BLaER1 (cell line): ENCODE measurements around the gene ZFAND4.
"Not testable (repeated sequence)": the region's sequence is repeated elsewhere in the genome, so short reads cannot be mapped to it uniquely, and the experiment has no call there.

ENCODE experiments used
- H3K27ac ChIP-seq: shearing (Covaris generic); formaldehyde crosslinking; 2 replicates; pipeline ENCODE4 v1.8.1; 2022
- H3K27me3 ChIP-seq: shearing (Covaris generic); formaldehyde crosslinking; 2 replicates; pipeline ENCODE4 v1.8.1; 2022
- H3K36me3 ChIP-seq: shearing (Covaris generic); formaldehyde crosslinking; 2 replicates; pipeline ENCODE4 v1.8.1; 2022
- H3K4me1 ChIP-seq: shearing (Covaris generic); formaldehyde crosslinking; 2 replicates; pipeline ENCODE4 v1.8.1; 2022
- H3K4me2 ChIP-seq: shearing (Covaris generic); formaldehyde crosslinking; 2 replicates; pipeline ENCODE4 v1.8.1; 2022
- H3K4me3 ChIP-seq: shearing (Covaris generic); formaldehyde crosslinking; 2 replicates; pipeline ENCODE4 v1.8.1; 2022
- H3K9ac ChIP-seq: shearing (Covaris generic); formaldehyde crosslinking; 2 replicates; pipeline ENCODE4 v1.8.1; 2022
- H3K9me3 ChIP-seq: shearing (Covaris generic); formaldehyde crosslinking; 2 replicates; pipeline ENCODE4 v1.8.1; 2022
- H4K20me1 ChIP-seq: shearing (Covaris generic); formaldehyde crosslinking; 2 replicates; pipeline ENCODE4 v1.8.1; 2022
- Cebpa-rat ChIP-seq: shearing (Covaris generic); IDR thresholded peaks from 2 replicates; pipeline ENCODE4 v1.8.1; 2022

ZFAND4 gene

DNA sequence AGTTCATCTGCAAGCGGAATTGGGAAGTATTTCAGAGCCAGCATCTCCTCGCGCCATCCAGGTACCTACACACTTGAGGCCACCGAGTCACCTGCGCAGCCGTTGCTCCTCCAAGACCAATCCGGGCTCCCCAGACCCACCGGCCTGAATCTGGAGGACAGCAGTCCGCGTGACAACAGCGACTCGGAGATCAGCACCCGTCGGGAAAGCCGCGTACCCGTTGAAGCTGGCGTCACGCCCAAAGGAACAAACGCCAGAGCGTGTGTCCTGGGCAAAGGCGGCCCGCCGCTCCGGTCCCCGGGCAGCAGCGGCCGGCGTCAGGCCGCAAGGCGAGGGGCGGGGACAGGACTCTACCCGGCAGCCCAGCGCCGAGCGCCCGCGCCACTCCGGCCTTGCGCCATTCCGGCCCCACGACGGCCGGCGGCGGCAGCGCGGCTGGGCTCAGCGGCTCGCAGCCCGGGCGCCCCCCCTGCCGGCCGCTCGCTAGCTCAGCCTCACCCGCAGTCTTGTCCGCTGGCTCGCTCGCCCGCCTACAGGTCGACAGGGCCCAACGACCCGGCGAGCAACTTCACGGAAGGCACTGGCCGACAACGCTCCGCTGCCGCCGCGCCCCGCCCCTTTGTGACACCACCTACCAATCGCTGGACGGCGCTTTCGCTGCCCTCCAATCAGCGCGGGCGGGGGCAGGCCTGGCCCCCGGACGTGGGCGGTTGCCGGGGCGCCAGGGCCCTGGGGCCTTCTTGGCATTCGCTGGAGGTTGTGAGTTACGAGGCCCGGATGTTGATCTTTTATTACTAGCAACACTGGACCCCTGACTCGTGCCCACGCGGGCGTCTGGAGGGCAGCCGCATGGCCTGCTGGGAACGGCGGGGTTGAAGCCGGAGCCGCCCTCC is at the start of gene ZFAND4:
Gene ZFAND4 (minus strand): TSS at position 592 of the 893 bp plus-strand sequence. CDS start 9,047 bp downstream, outside the sequence.
- Histone ChIP-seq H3K4me3 (peak within 1 kb of the TSS; percentile 79), H3K4me1 (peaks cover 4% of the 10 kb centered on the region; the same call in 1 of the 2 replicates), H3K9me3 (peaks cover 6% of the 10 kb centered on the region; the same call in 1 of the 2 replicates), H3K36me3 (no peaks in the 10 kb centered on the region), H3K27me3 (no peaks in the 10 kb centered on the region), H3K9ac (peak within 1 kb of the TSS; percentile 83), H3K4me2 (peak within 1 kb of the TSS; percentile 82), H3K27ac (peak within 1 kb of the TSS; percentile 78), H4K20me1 (no peaks in the 10 kb centered on the region)
- TF ChIP-seq Cebpa-rat = no peak

DNA sequence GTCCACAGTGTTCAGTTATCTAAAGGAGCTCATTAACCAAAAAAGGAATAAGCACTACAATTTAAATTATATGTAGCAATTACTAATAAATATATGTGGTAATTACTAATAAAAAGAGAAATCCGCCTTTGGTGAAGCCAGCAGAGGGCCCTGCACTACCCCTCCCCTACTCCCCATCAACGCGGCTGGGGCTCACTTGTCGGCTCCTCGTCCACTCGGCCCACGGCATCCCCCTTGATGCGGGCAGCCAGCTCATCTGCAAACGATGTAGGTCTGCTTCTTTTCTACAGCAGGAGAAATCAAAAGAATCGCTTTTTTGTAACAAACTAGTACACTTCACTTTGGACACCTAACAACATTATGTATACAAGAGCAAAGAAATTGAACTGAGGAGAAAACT is 48.9 kb upstream of the ZFAND4 start:
- not testable (repeated sequence) for H3K4me2 ChIP-seq, H3K27me3 ChIP-seq, H3K27ac ChIP-seq, H3K4me1 ChIP-seq, H3K9ac ChIP-seq, H3K36me3 ChIP-seq, H3K9me3 ChIP-seq, H4K20me1 ChIP-seq, H3K4me3 ChIP-seq

DNA sequence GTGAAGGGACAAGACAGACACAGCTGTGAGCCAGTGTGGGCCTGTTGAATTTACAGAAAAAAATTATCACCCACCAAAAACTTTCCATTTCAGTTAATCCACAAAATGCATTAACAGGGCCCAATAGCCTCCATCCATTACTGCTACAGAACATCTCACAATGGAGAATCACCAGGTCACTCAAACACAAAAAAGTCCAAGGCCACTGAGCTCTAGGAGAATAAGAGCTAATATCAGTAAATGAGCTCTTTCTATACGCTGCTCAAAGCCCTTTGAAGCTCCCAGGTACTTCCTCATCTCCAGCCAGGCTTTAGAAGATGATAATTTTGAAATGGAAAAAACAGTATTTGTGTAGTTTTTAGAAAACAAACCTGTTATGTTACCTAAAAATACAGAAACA is 45.1 kb upstream of the ZFAND4 start:
- H4K20me1 ChIP-seq, H3K9me3 ChIP-seq, H3K36me3 ChIP-seq, H3K9ac ChIP-seq, H3K27me3 ChIP-seq, H3K4me3 ChIP-seq, H3K27ac ChIP-seq, H3K4me1 ChIP-seq, H3K4me2 ChIP-seq: not testable (repeated sequence)

DNA sequence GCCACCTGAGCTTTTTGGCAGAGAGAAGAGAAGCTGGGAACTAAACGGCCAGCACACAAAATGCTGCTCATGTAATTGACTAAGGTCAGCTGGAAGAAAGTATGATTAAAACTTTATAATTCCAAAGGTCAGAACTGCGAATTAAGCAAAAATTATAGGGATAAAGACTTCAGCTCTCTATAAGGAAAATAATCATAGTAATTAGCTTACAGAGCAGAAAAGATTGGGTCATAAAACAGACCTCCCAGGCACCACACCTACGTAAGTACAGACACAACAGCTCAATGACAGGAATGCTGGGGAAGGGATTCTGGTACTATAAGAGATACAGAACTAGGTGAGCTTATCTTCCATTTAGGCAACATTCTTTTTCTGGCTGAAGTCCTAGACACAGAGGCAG is 44.5 kb upstream of the ZFAND4 start:
- H3K9ac ChIP-seq, H3K4me3 ChIP-seq, H3K4me1 ChIP-seq, H3K27me3 ChIP-seq, H4K20me1 ChIP-seq, H3K4me2 ChIP-seq, H3K36me3 ChIP-seq, H3K9me3 ChIP-seq, H3K27ac ChIP-seq: not testable (repeated sequence)

DNA sequence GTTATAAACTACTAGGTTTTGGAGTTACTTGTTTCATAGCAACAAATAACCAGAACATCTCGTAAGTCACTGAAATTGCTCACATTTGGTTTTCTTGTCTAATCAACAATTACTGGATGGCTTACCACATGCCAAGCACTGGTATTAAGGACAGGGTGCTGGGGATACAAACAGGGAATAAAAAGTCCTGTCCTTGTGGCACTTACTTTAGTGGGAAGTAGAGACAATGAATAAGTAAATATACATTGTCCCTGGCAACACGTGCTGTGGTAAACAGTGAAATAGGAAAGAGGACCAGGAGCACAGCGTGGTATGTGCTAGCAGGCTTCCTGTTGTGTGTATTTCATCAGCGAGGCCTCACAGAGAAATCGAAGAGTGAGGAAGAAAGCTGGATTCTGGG is 38.7 kb upstream of the ZFAND4 start:
- H3K27me3 ChIP-seq, H3K4me3 ChIP-seq, H3K9ac ChIP-seq, H3K36me3 ChIP-seq, H3K9me3 ChIP-seq, H4K20me1 ChIP-seq, H3K4me1 ChIP-seq, H3K4me2 ChIP-seq, H3K27ac ChIP-seq: not testable (repeated sequence)

DNA sequence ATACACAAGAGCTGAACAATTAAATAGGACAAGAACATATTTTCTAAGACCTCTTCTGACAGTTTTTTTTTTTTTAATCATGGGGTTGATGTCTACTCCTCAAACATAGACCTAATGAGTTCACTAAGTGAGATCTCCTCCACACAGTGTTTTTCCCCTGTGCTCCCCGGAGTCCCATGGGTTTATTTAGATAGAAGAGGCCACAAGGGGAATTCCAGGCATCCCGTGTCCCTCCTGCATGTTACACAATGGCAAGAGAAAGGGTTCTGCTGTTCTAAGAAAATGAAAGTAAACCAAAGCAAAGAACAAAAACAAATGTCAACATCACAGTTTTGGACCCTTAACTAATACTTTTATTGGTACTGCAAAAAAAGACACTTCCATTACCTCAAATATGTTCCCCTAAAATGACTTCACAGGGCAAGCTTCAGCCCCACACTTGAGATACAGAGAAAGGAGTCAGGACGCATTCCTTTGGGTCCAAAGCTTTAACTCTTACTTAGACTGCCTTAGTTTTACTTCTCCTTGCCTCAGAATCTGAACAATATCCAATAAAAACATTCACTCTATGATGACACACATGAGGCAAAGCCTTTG is 37.7 kb upstream of the ZFAND4 start:
- H3K27ac ChIP-seq, H3K4me1 ChIP-seq, H3K27me3 ChIP-seq, H3K4me3 ChIP-seq, H3K4me2 ChIP-seq, H3K9me3 ChIP-seq, H3K9ac ChIP-seq, H3K36me3 ChIP-seq, H4K20me1 ChIP-seq: not testable (repeated sequence)

DNA sequence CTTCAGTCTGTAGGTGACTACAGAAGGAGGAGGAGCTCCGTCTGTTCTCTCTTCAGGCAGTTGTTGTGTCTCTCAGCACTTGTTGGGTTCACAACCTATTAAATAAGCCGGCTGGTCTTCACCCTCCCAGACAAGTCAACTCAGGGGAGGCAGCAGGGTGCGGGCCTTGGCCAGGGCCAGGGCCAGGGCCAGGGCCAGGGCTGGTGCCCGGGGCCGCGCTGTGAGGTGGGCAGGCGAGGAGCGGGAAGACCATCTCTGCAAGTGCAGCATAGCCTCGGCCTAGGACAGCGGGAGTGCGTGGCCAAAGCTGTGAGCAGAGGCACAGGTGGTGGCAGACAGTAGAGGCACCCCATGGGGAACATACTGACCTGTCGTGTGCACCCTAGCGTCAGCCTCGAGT is 5.9 kb upstream of the ZFAND4 start:
- H3K9me3 ChIP-seq, H3K27me3 ChIP-seq, H3K27ac ChIP-seq, H3K9ac ChIP-seq, H3K4me3 ChIP-seq, H4K20me1 ChIP-seq, H3K36me3 ChIP-seq, H3K4me1 ChIP-seq, H3K4me2 ChIP-seq: not testable (repeated sequence)

DNA sequence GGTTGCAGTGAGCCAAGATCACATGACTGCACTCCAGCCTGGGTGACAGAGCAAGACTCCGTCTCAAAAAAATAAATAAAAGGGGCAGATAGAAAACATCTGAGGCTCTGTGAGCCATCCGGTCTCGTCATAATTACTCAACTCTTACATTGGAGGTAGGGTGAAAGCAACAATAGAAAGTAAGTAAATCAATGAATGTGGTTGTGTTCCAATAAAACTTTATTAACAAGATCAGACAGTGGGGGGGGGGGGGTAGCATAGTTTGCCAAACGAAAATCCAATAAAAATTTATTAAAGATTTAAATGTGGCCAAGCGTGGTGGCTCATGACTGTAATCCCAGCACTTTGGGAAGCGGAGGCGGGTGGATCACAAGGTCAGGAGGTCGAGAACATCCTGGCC is 2.8 kb upstream of the ZFAND4 start:
- no peak overlapping the region for H3K4me3 ChIP-seq
- H4K20me1 ChIP-seq = no peaks in the 10 kb centered on the region
- no peak for TF ChIP-seq Cebpa-rat
- no peaks in the 10 kb centered on the region for H3K36me3 ChIP-seq
- no peak overlapping the region for H3K27ac ChIP-seq
- no peak overlapping the region for H3K4me2 ChIP-seq
- H3K9me3 ChIP-seq = peaks cover 6% of the 10 kb centered on the region; the same call in 1 of the 2 replicates
- no peaks in the 10 kb centered on the region for H3K27me3 ChIP-seq
- no peak overlapping the region for H3K9ac ChIP-seq
- peaks cover 4% of the 10 kb centered on the region; the same call in 1 of the 2 replicates for H3K4me1 ChIP-seq

DNA sequence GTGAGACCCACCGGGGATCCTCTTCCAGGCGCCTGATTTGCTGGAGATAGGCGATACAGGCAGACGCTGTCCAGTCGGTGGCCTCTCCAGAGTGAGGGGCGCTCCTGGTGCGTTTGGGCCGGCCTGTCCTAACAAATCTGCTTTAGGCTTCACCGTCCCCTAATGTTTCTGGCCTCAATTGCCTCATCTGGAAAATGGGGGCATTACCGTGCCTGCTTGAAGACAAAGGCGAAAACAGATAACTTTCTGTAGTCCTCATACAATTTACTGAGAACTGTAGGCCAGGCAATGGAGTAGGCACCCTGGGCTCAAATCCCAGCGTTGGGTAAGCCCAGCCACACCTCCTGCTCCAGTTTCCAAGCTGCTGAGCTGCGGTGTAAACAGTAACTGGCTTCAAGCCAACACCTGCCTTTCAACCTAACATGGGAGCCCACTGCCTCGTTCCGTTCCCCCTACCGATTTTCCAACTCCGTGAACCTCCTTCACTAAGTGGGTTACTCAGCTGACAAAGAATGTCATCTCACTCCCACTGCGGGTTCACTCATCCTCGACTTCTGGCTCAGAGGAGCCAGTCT is 589 bp upstream of the ZFAND4 start:
- Histone ChIP-seq H3K9ac (no peak overlapping the region; the same call in 1 of the 2 replicates), H3K4me1 (peaks cover 4% of the 10 kb centered on the region; the same call in 1 of the 2 replicates), H3K9me3 (peaks cover 6% of the 10 kb centered on the region; the same call in 1 of the 2 replicates), H3K27me3 (no peaks in the 10 kb centered on the region), H3K4me3 (peak overlapping the region; percentile 79), H4K20me1 (no peaks in the 10 kb centered on the region), H3K36me3 (no peaks in the 10 kb centered on the region), H3K27ac (peak overlapping the region; percentile 78), H3K4me2 (peak overlapping the region; percentile 82)
- no peak for TF ChIP-seq Cebpa-rat

DNA sequence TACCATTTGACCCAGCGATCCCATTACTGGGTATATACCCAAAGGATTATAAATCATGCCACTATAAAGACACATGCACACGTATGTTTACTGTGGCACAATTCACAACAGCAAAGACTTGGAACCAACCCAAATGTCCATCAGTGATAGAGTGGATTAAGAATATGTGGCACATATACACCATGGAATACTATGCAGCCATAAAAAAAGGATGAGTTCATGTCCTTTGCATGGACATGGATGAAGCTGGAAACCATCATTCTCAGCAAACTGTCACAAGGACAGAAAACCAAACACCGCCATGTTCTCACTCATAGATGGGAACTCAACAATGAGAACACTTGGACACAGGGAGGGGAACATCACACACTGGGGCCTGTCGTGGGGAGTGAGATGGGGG is 1.3 kb downstream of the ZFAND4 start:
- H3K9ac ChIP-seq, H3K4me1 ChIP-seq, H3K27me3 ChIP-seq, H3K27ac ChIP-seq, H3K36me3 ChIP-seq, H3K9me3 ChIP-seq, H4K20me1 ChIP-seq: not testable (repeated sequence)
- peak overlapping the region; percentile 79 for H3K4me3 ChIP-seq
- peak overlapping the region; percentile 82 for H3K4me2 ChIP-seq

DNA sequence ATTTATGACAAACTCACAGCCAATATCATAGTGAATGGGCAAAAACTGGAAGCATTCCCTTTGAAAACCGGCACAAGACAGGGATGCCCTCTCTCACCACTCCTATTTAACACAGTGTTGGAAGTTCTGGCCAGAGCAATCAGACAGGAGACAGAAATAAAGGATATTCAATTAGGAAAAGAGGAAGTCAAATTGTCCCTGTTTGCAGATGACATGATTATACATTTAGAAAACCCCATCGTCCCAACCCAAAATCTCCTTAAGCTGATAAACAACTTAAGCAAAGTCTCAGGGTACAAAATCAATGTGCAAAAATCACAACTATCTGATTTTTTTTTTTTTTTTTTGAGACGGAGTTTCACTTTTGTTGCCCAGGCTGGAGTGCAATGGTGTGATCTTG is 2.7 kb downstream of the ZFAND4 start:
- H4K20me1 ChIP-seq, H3K4me3 ChIP-seq, H3K4me2 ChIP-seq, H3K9ac ChIP-seq, H3K9me3 ChIP-seq, H3K36me3 ChIP-seq, H3K4me1 ChIP-seq, H3K27me3 ChIP-seq, H3K27ac ChIP-seq: not testable (repeated sequence)
